ENCODE results near the gene MCTP2.

The MCTP2 gene

DNA sequence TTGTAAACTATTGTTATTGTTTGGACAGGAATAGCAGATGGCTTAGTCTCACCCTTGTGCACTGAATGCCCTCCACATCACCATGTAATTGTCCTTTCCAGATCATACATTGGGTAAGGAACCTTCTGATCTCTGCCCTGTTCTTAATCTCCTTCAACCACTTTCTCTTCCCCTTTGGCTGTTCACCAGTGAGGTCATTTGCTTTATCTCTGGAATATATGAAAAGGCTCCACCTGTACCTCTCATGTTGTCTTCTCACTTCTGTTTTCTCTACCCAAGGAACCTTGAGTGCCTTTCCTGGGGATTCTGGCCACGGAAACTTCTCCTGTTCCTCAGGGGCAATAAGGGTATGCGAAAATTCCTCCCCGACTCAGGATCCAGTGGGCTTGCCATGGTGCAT lies 28.5 kb downstream of the MCTP2 start:
- DNase-seq (ENCODE audit: low read depth, low spot score) = no peak
- H3K27ac ChIP-seq = no peak overlapping the region

DNA sequence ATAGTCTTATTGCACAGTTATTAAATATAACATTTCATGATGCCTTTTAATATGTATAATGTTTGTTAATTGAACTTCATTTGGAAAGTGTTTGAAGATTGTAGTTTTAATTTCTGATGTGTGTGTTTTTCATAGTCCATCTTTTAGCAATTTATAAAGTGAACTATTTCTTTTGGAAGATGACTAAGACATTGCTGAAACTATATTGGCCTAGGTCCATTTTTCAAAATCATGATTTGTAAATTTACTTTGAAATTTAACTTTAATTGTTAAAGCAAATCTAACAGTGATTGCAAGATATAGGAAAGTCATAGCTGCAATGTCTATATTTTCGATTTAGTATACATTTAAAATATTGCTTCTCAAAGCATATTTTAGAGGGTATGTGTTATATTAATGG lies 30.8 kb downstream of the MCTP2 start:
- no peak for DNase-seq (ENCODE audit: low read depth, low spot score)
- no peak overlapping the region for H3K27ac ChIP-seq

DNA sequence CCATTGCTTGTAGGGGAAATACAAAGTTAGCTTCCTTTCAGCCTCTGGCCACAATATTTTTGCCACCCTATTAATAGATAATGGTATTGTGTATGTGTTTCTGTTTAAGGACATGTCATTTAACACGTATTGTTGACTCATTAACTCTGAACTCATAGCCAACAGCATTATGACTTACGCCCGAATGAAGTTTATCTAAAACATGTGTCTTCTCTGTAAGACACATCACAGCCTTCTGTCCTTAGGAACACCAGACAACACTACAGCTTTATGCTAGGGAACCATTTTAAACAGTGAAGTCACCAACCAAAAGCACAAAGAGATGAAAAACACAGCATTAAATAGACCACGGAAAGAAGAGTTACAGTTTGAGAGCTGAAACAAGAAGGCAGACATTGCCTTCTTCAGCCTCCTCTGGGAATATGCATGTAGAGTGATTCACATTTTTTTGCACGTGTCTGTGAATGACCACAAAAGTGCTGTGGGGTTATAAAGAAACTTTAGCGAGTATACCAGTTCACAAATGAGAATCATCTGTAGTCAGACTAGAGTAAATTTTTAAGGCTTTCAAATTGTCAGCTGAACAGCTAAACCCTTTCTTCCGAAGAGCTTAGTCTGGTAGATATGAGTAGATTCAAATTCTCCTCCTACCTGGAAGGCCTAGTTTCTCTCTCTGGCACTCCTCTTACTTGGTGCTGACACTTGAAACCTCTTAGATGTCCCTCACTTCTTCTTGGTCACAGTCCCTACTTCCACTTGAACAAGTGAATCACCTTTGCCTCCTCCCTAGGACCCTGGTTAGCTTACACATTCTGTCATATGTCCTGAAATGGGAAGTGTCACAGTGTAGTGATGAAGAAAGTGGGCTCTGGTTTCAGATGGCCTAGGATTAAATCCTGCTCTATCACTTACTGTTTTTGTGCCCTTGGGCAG lies 32.2 kb downstream of the MCTP2 start:
- H3K27ac ChIP-seq = no peak overlapping the region
- DNase-seq (ENCODE audit: low read depth, low spot score) = no peak

DNA sequence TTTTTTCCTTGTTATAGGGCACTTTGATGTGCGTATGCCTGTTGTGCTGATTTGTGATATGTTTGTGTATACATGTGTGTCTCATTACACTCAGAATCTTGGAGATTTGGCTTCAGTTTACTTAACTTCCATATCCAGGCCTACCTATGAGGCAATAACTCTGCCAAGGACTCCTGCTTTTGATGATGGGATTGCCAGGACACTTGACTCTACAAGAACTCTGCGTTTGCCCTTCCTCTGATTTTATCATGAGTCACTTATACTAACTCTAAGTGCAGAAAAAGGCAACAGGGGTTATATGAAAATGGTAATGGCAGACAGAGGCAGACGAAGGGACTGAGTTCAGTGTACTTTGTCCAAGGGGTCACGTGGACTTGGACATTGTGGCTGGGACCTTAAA lies 33.6 kb downstream of the MCTP2 start:
- peak overlapping the region; percentile 28 for H3K27ac ChIP-seq
- DNase-seq (ENCODE audit: low read depth, low spot score) = peak; percentile 18

DNA sequence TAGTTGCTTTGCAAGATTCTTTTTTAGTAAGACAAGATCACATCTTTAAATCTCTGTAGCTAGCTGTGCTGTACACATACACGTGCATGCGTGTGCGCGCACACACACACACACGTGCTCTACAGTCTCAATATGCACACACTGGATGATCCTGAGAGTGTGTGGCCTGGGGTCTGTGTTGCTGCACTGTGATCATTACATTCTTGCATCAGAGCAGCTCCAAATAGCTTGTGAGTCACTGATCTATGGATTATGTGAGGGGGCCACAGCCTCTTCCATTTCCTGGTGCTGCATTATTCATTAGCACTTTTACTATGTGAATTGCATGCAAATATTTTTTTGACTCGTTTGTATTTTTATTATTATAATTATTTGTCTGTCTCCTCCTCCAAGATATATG lies 34.6 kb downstream of the MCTP2 start:
- no peak for DNase-seq (ENCODE audit: low read depth, low spot score)
- H3K27ac ChIP-seq = no peak overlapping the region

DNA sequence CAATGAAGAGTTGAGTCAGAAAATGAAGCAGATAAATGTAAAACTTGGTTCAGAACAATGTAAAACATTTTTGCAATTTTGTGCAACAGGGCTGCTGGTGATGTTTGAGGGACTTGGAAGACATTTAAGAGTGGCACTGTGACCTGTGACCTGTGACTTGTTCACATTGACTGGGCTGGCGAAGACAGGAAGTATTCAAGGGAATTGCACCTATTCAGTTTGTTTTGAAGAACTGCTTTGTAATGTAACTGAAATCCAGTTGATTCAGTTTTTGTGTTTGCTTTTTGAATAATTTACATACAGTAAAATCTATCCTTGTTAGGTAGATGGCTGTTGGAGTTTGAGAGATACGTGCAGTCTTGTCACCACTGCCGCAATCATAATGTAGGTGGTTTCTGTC lies 35.4 kb downstream of the MCTP2 start:
- H3K27ac ChIP-seq = no peak overlapping the region

DNA sequence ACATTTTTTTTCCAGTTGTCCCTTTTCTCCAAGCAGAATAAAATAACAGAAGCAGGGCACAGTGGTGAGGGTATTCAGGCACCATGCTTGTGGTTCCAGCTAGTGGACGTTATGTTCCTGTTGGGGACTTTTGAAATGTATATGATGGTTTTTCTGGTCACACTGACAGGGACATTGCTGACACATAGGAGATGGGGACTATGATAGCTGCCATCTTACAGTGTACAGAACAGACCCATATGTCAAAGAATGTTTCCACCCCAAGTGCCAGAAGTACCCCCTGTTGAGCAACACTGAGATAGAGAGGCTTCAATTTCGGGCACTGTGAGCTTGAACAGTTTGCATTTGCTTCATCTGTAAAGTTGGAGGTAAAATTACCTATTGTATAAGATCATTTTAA lies 38.6 kb downstream of the MCTP2 start:
- DNase-seq (ENCODE audit: low read depth, low spot score) = no peak
- H3K27ac ChIP-seq = no peak overlapping the region

More for the DNA sequence above, 35.4 kb downstream of the MCTP2 start:
- DNase-seq (ENCODE audit: low read depth, low spot score) = no peak

DNA sequence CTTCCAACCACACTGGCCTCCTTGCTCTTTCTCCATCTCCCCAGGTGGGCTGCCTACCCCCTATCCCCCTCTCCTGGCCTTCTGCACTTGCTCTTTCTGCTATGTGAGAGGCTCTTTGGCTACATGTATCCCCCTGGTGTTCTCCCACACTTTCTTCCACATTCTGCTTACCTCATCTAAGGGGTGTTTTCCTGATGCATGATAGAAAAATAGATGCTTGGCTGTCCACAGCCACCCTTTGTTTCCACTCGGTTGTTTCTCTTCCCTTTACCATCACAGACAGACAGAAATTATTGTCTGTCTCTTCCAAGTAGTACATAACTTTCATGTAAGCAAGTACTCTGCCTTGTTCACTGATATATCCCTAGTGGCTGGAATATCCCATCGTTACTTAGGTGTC lies 39.2 kb downstream of the MCTP2 start:
- no peak overlapping the region for H3K27ac ChIP-seq
- no peak for DNase-seq (ENCODE audit: low read depth, low spot score)

DNA sequence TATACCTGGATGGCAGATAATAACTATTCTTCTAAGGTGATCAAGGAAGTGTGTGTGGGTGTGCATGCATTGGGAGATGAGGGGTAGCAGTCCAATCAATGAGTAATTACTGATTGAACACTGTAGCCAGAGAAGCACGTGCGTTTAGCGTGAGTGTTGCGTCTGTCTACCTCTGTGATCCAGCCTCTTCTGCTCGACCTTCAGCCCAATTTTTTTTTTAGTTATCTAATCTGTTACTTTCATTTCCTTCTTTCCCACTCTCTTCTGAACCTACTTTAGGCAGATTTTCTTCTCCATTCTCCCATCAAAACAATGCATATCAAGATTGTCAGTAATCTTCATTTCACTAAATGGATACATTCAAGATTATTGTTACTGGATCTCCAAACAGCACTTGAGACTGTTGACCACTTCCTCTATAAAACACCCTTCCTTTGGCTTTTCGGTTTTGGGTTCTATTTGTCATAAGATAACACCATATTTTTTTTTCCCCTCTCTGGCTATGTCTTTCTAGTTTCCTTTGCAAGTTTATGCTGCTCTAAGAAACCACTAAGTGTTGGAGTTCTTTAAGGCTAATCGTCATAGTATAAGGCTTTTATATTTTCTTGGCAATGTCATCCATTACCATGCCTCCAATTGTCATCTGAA lies 41.0 kb downstream of the MCTP2 start:
- no peak for DNase-seq (ENCODE audit: low read depth, low spot score)
- no peak overlapping the region for H3K27ac ChIP-seq

DNA sequence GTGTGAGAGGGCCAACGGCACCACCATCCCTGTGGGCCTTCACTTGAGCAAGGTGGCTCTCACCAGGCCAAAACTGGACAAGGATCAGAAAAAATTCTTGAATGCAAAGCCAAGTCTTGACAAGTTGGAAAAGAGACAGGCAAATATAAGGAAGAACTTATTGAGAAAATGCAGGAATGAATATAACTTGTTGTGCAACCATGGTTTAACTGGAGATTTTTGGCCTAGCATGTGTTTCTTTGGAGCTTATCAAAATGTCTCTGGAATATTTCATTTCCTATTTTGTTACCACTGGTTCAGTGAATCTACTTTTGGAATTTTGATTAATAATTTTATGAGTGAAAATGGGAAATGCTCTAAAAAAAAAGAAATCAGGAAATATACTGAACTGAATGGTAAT lies 42.5 kb downstream of the MCTP2 start:
- no peak overlapping the region for H3K27ac ChIP-seq
- no peak for DNase-seq (ENCODE audit: low read depth, low spot score)

DNA sequence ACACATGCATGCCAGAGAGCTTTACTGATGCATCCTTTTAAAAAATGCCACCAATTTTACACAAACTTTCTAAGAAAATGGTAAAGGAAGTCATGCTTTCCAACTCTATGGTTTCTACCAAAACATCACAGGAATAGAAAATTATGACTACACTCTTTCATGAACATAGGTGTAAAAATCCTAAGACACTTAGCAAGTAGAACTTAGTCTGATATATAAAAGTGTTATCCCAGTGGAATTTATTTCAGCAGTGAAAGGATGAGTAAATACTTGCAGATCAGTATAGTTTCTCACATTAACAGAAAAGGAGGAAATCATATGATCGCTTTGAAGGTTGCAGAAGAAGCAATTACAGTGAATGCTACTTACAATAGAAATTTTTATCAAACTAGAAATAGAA lies 43.4 kb downstream of the MCTP2 start:
- DNase-seq (ENCODE audit: low read depth, low spot score) = no peak
- H3K27ac ChIP-seq = no peak overlapping the region

DNA sequence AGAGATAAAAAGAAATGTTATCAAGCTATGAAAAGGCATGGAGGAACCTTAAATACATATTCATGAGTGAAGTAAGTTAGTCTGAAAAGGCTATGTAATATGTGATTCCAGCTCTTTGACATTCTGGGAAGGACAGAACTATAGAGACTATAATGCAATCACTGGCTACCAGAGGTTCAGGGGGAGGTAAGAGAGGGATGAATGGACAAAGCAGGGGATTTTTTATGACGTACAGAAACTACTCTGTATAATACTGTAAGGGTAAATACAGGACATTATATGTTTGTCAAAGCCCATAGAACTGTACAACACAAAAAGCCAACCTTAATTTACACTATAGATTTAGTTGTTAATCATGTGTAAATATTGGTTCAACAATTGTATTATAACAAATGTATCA lies 46.1 kb downstream of the MCTP2 start:
- H3K27ac ChIP-seq = no peak overlapping the region
- no peak for DNase-seq (ENCODE audit: low read depth, low spot score)

DNA sequence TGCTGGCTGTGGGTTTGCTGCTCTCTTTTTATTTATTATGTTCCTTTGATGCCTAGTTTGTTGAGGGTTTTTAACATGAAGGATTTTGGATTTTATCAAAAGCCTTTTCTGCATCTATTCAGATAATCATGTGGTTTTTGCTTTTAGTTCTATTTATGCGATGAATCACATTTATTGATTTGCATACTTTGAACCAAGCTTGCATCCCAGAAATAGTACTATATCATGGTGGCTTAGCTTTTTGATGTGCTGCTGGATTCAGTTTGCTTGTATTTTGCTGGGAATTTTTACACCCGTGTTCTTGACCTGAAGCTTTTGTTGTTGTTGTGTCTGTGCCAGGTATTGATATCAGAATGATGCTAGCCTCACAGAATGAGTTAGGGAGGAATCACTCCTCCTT lies 48.4 kb downstream of the MCTP2 start:
- DNase-seq (ENCODE audit: low read depth, low spot score) = no peak
- no peak overlapping the region for H3K27ac ChIP-seq

DNA sequence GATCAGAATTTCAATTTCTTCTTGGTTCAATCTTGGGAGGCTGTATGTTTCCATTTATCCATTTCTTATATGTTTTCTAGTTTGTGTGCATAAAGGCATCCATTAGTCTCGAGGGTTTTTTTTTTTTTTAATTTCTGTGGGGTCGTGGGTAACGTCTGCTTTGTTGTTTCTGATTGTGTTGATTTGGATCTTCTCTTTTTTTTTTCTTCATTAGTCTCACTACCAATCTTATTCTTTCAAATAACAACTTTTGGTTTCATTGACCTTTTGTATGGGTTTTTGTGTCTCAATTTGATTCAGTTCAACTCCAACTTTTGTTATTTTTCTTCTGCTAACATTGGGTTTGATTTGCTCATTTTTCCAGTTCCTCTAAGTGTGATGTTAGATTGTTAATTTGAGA lies 48.9 kb downstream of the MCTP2 start:
- no peak for DNase-seq (ENCODE audit: low read depth, low spot score)
- H3K27ac ChIP-seq = no peak overlapping the region

DNA sequence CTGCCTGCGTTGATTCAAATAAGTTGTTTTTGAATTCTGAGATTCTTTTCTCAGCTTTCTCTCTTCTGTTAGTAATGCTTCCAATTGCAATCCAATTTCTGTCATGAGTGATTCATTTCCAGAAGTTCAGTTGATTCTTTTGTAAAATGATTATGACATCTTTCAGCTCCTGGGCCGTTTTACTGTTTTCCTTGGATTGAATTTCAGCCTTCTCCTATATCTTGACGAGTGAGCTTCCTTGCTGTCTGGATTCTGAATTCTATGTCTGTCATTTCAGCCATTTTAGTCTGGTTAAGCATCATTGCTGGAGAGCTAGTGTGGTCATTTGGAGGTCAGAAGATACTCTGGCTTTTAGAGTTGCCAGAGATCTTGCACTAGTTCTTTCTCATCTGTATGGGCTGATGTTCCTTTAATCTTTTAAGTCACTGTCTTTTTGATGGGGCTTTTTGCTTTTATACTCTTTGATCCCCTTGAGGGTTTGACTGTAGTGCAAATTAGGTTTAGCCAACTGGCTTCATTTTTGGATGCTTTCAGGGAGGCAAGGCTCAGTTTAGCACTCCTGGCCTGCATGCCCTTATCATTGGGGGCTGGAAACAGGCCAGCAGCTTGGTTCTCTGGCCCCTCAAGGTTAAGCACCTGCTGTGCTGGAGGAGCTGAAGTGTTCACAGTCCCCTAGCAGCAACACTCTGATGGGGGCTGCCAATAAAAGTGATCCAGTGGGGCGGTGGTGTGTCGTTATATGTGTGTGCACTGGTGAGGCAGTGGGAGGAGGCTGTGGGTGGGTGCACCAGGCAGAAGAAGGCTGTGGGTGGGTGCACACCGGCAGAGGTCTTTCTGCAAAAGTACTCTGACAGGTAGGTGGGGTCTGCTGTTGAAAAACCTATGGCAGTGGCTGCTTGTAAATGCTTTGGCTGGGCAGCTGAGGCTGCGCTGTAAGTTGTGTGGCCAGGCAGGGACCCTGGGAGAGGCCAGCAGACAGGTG lies 51.2 kb downstream of the MCTP2 start:
- no peak for DNase-seq (ENCODE audit: low read depth, low spot score)
- H3K27ac ChIP-seq = no peak overlapping the region

DNA sequence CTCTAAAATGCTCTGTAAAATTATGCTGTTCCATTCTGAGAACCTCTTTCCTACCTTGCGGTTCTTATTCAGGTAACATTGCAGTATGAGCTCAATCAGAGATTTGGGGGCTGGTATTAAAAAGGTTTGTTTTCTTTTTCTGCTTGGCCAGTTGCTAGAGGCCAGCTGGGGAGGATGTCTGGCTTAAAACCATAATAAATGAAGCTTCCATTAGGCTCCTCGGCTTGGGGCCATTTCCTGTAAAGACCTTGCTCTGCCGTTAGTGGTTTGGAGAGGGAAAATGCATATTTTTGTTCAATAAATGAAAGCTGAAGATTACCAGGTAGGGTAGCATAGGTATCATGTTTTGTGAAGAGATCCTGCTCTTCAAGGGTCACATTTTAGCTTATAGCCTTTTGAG lies 55.2 kb downstream of the MCTP2 start:
- DNase-seq (ENCODE audit: low read depth, low spot score) = no peak
- no peak overlapping the region for H3K27ac ChIP-seq

DNA sequence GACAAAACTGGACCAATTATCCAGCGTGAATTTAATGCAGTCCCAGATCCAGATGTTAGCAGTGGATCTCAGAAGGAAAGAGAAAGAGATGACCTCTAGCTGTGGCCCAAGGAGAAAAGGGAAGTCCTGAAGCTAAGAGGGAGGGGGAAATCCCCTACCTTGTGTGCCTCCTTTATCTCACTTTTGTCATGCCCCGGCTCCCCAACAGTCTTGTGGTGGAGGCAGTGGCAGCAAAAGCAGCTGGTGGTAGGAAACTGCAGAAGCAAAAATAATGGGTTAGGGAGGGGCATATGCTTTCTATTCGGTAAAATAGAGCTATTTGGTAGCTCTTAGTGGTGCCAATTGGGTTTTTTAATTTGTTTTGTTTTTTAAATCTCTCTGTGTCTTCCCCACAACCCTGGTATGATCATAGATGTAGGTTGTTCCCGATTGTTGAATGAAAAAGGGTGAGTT lies 56.5 kb downstream of the MCTP2 start:
- H3K27ac ChIP-seq = no peak overlapping the region
- DNase-seq (ENCODE audit: low read depth, low spot score) = no peak

DNA sequence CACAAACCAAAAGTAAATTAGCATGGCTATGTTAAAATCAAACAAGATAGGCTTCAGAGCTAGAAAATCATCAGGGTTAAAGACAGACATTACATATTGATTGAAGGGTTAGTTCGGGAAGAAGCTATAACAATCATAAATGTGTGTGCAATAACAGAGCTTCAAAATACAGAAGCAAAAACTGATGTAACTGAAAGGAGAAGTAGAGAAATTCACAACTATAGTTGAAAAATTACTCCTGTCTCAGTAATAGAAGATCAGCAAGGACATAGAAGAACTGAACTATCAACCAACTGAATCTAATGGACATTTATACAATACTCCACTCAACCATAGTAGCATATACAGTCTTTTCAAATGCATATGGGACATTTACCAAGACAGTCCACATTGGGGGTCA lies 59.4 kb downstream of the MCTP2 start:
- H3K27ac ChIP-seq = no peak overlapping the region
- no peak for DNase-seq (ENCODE audit: low read depth, low spot score)

DNA sequence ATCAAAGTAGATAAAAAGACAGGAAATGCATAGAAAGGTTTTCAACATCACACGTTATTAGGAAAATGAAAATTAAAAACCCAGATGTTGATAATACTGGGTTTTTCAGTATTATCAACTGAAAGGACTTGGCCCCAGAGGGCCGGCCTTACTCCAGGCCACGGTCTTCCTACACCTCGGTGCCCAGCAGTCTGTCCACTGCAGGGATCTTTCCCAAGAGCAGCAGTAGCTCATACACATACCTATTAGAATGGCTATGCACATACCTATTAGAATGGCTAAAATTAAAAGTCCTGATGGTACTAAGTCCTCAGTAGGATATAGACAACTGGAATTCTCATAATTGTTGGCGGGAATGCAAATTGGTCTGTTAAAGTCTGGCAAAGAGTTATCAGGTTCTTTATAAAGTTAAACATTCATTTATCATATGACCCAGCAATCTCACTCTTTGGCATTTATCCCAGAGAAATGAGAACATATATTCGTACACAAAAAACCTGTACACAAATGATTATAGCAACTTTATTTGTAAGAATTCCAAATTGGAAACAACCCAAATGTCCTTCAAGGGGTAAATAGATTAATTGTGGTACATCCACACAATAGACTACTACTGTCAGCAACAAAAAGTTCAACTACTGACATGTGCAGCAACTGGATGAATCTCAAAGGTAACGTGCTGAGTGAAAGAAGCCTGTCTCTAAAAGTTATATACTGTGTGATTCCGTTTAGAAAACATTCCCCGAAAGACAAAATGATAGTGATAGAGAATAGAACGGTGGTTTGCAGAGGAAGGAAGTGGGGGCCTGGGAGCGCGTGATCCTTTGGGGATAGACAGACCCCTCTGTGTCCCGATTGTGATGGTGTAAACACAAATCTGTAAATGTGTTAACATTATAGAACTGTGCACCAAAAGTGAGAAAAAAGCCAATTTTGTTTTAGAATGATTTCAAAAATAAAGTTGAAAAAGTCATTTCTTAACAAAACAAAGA lies 62.3 kb downstream of the MCTP2 start:
- no peak for DNase-seq (ENCODE audit: low read depth, low spot score)
- H3K27ac ChIP-seq = no peak overlapping the region

Data from epithelial cell of prostate (primary cell).